Testis (tissue), 2 donors: ENCODE measurements around the gene LAMA1.

Experiments
- CTCF ChIP-seq, 3 experiments: fragments of 450-650 bp in 2 of 3; fragments of 200-600 bp in 1 of 3; sonication (generic) in 1 of 3; IDR thresholded peaks; one replicate each; pipeline ENCODE4 v1.5.1; 2016 to 2019; ENCODE audit warnings: antibody characterized with exemption in 3 of 3, mild to moderate bottlenecking in 2 of 3, moderate library complexity in 1 of 3
- POLR2A ChIP-seq: fragments of 450-650 bp; IDR thresholded peaks from one replicate; pipeline ENCODE4 v1.6.1; 2017; ENCODE audit warnings: antibody characterized with exemption, mild to moderate bottlenecking, moderate library complexity

GRCh38 chr18:6943143-6943542, 174.5 kb downstream of the LAMA1 start:
- no peak for TF ChIP-seq CTCF (IDR thresholded peaks at IDR 0.05)
- no peak for TF ChIP-seq POLR2A
